Activated CD4-positive, alpha-beta T cell treated with anti-CD3 and anti-CD28 coated beads, Interleukin-2, Interleukin-4, amounts not matched to agents 100 ng/mL and 50 ng/mL, durations not matched to agents 16 hours and 8 hours (primary cell): Measurements from ENCODE around the gene CERS6.
"Not testable (repeated sequence)": the region's sequence is repeated elsewhere in the genome, so short reads cannot be mapped to it uniquely, and the experiment has no call there.

Experiments used
- DNase-seq: peaks from one replicate; pipeline ENCODE4 v3.0.0-alpha.2; 2020; ENCODE audit warnings: low spot score

CERS6 gene

DNA sequence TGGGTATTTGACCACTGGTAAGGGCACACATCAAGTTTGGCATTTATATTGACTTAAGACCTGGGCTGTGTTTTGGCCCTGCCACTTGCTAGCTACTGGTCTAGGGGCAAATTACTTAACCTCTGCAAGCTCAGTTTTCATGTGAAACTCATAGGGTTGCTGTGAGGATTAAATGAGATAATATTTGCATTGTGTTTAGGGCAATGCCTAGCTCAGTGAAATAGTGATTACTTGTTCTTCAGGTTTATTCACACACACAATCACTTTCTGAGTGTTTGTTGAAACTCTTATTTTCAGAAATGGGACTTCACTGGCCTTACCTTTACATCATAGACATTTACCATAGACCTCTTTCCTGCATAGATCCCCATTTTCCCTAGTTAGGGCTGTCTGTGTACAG lies 12.3 kb downstream of the CERS6 start:
- no peak for DNase-seq

- no peak for DNase-seq
These were observed 13.4 kb downstream of the CERS6 start for GRCh38 chr2:168469281-168469988.

- DNase-seq: no peak
These were observed 14.5 kb downstream of the CERS6 start for GRCh38 chr2:168470320-168471162.

DNA sequence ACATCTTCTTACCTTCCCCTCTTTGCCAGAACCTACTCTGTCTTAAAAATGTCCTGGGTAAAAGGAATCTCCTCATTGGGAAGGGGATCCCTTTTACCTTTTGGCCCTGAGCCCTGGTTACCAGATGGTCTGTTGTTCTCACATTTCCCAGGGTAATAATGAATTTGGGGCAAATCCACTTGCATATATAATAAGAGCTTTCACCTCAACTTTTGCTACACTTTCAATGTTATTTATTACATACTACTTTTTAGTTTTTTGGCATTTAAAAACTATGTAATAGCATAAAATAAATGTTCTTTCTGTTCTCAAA lies 15.0 kb downstream of the CERS6 start:
- no peak for DNase-seq

DNA sequence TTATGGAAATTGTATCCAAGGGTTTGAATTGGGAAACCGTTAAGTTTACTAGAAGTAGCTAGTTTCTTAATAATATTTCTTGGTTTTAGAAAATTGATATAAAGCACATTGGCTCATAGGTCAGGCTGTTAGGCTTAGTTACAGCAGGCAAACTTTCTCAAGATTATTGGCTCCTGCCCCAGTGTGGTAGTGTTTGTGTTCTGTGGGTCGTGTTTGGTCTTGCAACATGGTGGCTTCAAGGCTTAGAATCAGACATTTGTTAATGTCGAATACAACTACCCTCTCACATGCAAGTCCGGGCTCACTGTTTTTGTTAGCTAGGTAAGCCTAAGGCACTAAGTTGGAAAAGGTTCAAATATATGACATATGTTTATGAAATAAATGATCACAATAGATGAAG lies 19.6 kb downstream of the CERS6 start:
- DNase-seq: no peak

DNA sequence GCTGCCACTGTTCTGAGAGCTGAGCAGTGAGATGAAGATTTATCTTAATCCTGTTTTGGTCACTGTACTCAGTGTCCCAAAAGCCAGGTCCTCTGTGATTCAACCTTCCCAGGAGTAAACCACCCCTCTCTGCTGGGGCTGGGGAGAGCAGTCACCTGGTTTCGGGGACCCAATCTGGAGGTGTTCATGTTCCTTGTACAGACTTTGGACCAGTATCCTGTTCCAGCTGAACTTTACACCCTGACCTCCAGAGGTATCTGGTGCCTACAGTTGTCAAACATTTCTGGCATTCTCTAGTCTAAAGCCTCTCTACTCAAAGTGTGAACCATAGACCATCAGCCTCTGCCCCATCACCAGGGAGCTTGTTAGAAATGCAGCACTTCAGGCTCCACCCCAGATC lies 22.1 kb downstream of the CERS6 start:
- no peak for DNase-seq

GRCh38 chr2:168480356-168480755 lies 24.3 kb downstream of the CERS6 start:
- DNase-seq: no peak

GRCh38 chr2:168480825-168481585 lies 24.9 kb downstream of the CERS6 start:
- no peak for DNase-seq

- DNase-seq: no peak
These were observed 26.2 kb downstream of the CERS6 start for GRCh38 chr2:168482269-168482668.

DNA sequence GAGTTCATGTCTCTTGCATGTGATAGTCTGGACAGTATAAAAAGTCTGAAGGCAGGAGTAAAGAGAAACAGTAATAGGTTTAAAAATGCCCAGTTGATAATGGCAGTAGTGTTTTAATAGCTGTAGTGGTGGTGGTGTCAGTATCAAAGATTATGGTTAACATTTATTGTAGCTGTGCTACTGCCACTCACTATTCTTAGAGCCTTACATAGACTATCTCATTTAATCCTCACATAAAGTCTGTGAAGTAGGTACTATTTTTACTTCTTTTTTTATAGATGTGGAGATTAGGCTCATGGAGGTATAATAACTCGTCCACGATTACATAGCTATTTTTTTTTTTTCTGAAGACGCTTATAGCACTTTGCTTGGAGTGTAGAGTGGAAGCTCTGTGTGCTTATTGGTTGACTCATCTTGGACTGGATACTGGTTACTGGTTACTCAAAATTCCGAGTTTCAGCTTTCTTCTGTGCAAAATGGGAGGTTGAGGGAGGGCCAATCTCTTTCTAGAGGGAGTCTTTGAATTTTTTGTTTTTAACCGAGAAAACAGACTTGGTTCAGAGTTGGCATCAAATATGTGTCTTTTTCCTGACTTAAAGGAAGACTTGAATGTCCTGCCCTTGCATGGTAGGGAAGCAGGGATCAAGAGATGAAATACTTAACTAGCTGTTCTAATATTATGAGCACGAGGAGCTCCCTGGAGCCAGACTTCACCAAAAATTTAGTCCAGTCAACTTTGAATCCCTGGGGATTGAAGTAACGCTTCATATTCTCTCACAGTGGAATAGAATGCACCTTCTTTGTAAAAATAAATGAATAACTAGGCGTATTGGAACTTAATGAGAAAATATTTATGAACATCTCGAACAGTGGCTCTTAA lies 27.1 kb downstream of the CERS6 start:
- no peak for DNase-seq

DNA sequence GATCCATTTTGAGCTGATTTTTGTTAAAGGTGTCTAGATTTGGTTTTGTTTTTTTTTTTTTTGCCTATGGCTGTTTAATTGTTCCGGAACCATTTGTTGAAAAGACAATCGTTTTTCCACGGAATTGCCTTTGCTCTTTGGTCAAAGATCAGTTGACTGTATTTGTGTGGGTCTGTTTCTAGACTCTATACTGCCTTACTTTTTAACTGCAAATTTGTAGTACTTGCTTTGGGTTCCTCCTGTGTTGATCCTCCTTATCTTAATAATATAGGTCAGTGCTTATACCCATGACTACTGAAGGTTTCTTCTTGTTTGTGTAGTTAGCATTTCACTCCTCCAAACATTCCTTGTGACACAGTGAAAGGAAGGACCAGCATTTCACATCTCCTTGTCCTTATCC lies 30.4 kb downstream of the CERS6 start:
- DNase-seq: no peak

DNA sequence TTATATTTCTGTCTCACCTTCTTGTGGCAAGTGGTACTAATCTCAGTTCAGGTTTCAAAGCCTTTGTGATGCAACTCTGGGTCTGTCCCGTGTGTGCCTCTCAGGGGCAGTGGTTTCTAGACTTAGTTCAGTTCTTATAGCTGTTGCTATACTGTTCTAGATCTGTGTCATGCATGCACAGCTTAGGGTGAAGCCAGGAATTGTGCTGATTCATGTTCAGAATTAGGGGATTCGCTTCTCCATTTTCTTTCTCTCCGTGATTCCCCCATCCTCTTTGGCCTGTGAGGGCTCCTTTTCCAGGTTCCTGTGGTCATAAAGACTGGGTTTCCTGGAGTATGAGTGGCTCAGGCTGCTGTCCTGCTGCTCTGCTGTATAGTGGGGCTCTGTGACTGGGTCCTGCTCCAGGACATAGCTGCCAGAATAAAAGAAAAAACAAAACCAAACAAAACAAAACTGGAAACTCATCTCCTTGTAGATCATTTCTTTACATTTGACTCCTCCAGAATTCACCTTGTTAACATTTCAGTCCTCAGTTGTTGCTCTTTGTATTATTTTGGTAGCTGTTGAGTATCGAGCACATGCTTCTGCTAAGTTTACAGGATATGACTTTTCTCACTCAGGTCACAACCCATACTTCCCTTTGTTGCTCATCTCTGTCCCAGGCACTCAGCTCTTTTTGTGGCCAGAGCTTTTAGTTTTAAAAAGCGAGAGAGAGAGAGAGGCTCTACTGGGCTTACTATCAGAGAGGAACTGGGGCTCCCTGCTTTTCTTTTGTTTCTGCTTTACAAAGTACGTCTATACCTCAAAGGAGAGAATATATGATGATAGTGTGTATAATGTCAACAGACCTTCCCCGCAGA lies 34.2 kb downstream of the CERS6 start:
- peak; percentile 92 for DNase-seq

GRCh38 chr2:168490946-168491605 lies 35.0 kb downstream of the CERS6 start:
- DNase-seq: peak; percentile 76

DNA sequence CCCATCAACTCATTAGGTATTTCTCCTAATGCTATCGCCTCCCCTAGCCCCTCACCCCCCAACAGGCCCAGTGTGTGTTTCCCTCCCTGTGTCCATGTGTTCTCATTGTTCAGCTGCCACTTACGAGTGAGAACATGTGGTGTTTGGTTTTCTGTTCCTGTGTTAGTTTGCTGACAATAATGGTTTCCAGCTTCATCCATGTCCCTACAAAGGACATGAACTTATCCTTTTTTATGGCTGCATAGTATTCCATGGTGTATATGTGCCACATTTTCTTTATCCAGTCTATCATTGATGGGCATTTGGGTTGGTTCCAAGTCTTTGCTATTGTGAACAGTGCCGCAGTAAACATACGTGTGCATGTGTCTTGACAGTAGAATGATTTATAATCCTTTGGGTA lies 35.7 kb downstream of the CERS6 start:
- DNase-seq: not testable (repeated sequence)

DNA sequence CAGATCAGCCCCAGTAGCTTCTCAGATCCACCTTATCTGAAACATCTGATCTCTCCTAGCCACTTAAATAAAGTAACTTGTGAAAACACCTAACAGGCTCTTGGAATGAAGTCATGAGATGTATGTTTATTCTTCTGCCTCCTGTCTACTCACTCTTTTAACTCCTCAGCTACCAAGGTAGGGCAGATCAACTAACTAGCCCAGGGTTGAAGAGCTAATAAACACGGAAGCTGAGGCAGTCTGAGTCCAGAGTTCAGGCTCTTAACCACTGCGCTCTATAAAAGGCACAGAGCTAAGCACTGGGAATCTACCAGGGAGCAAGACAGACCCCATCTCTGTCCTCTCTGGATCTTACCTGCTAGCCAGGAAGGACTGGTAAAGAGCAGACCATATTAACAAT lies 37.1 kb downstream of the CERS6 start:
- DNase-seq: not testable (repeated sequence)

GRCh38 chr2:168494190-168494711 lies 38.2 kb downstream of the CERS6 start:
- DNase-seq: peak; percentile 12

GRCh38 chr2:168495524-168495923 lies 39.5 kb downstream of the CERS6 start:
- peak; percentile 81 for DNase-seq

- DNase-seq: no peak
These were observed 40.8 kb downstream of the CERS6 start for GRCh38 chr2:168496906-168497305.

GRCh38 chr2:168499500-168499899 lies 43.4 kb downstream of the CERS6 start:
- no peak for DNase-seq

- DNase-seq: no peak
These were observed 44.4 kb downstream of the CERS6 start for GRCh38 chr2:168500516-168500915.
